GM23248 (cell line): Measurements from ENCODE around the gene RIOK1. TPM values are rescaled to one million over a fixed set of nuclear protein-coding genes. Genes with fewer than 3 reads are reported as not detected.
A peak's percentile ranks its signal among the peaks of the same experiment; 100 is the strongest.

Experiments
- DNase-seq: peaks from one replicate; pipeline ENCODE4 v3.0.0-alpha.2; 2015
- H2AFZ ChIP-seq: fragments of 200-600 bp; sonication (generic); 2 replicates; pipeline ENCODE4 v1.6.1; 2016; ENCODE audit warnings: antibody characterized with exemption
- H3F3A ChIP-seq: fragments of 200-600 bp; sonication (generic); 2 replicates; pipeline ENCODE4 v1.6.1; 2016; ENCODE audit warnings: mild to moderate bottlenecking, antibody characterized with exemption, mixed run types; ENCODE audit not compliant: insufficient read depth
- H3K27ac ChIP-seq: fragments of 200-600 bp; sonication (generic); 2 replicates; pipeline ENCODE4 v1.5.1; 2016; ENCODE audit warnings: mild to moderate bottlenecking
- H3K27me3 ChIP-seq: fragments of 200-600 bp; sonication (generic); replicated peaks from 2 replicates; pipeline ENCODE4 v1.6.1; 2016; ENCODE audit warnings: mild to moderate bottlenecking; ENCODE audit not compliant: insufficient read depth
- H3K36me3 ChIP-seq: fragments of 200-600 bp; sonication (generic); 2 replicates; pipeline ENCODE4 v1.6.1; 2016; ENCODE audit warnings: low read depth, mild to moderate bottlenecking
- H3K4me1 ChIP-seq: fragments of 200-600 bp; sonication (generic); 2 replicates; pipeline ENCODE4 v1.6.1; 2016; ENCODE audit warnings: mild to moderate bottlenecking; ENCODE audit not compliant: insufficient read depth
- H3K4me2 ChIP-seq: fragments of 200-600 bp; sonication (generic); one replicate; pipeline ENCODE4 v1.6.1; 2016; ENCODE audit warnings: mild to moderate bottlenecking; ENCODE audit not compliant: unreplicated experiment
- H3K4me3 ChIP-seq: fragments of 200-600 bp; sonication (generic); 2 replicates; pipeline ENCODE4 v1.5.1; 2016; ENCODE audit warnings: mild to moderate bottlenecking
- H3K79me2 ChIP-seq: fragments of 200-600 bp; sonication (generic); 2 replicates; pipeline ENCODE4 v1.6.1; 2016; ENCODE audit warnings: mild to moderate bottlenecking; ENCODE audit not compliant: insufficient read depth
- H3K9ac ChIP-seq: fragments of 200-600 bp; sonication (generic); 2 replicates; pipeline ENCODE4 v1.6.1; 2016; ENCODE audit warnings: mild to moderate bottlenecking
- H3K9me2 ChIP-seq: fragments of 200-600 bp; sonication (generic); 2 replicates; pipeline ENCODE4 v1.6.1; 2016; ENCODE audit warnings: mixed run types, mild to moderate bottlenecking, moderate library complexity; ENCODE audit not compliant: insufficient read depth
- H3K9me3 ChIP-seq: fragments of 200-600 bp; sonication (generic); one replicate; pipeline ENCODE4 v1.6.1; 2017; ENCODE audit warnings: low read depth
- H4K20me1 ChIP-seq: fragments of 200-600 bp; sonication (generic); 2 replicates; pipeline ENCODE4 v1.6.0; 2016; ENCODE audit not compliant: insufficient read depth
- EZH2 ChIP-seq: fragments of 200-600 bp; sonication (generic); IDR thresholded peaks from 2 replicates; pipeline ENCODE4 v1.6.1; 2018; ENCODE audit warnings: antibody characterized with exemption, mild to moderate bottlenecking; ENCODE audit not compliant: insufficient read depth, poor library complexity, severe bottlenecking
- EZH2phosphoT487 ChIP-seq: fragments of 200-600 bp; sonication (generic); IDR thresholded peaks from 2 replicates; pipeline ENCODE4 v1.6.1; 2018; ENCODE audit warnings: antibody characterized with exemption, moderate library complexity, mild to moderate bottlenecking, low read depth; ENCODE audit not compliant: insufficient read depth
- WGBS, 2 experiments: methylation state at CpG; one replicate each; pipeline ENCODE4 v1.1.6; 2015 to 2017; ENCODE audit warnings: low lambda C conversion rate in 2 of 2, low coverage in 1 of 2; ENCODE audit errors: missing lambda C conversion rate in 2 of 2; 5-methylcytosine and 5-hydroxymethylcytosine counted together
- in situ Hi-C: fragments of 300-500 bp; cut with MboI; formaldehyde crosslinking; loops from 2 replicates; pipeline ENCODE4 v1.15.0; 2020
- polyA plus RNA-seq: library from polyadenylated mRNA; unstranded; fragments of >200 nt; fragmentation: Nextera tagmentation; extraction: Ambion mirVana; gene quantifications from 2 replicates; pipeline ENCODE4 v1.2.1, GENCODE V29; 2016
- total RNA-seq: library from RNA; depleted of rRNA; stranded (reverse); fragments of >200 nt; shearing (Covaris generic); gene quantifications from 2 replicates; pipeline ENCODE4 v1.2.3, GENCODE V29; 2014; rRNA removed

RIOK1 gene
- total RNA-seq = 13.2 and 22.5 TPM in 2 replicates
- polyA plus RNA-seq = 22.4 and 26.4 TPM in 2 replicates

DNA sequence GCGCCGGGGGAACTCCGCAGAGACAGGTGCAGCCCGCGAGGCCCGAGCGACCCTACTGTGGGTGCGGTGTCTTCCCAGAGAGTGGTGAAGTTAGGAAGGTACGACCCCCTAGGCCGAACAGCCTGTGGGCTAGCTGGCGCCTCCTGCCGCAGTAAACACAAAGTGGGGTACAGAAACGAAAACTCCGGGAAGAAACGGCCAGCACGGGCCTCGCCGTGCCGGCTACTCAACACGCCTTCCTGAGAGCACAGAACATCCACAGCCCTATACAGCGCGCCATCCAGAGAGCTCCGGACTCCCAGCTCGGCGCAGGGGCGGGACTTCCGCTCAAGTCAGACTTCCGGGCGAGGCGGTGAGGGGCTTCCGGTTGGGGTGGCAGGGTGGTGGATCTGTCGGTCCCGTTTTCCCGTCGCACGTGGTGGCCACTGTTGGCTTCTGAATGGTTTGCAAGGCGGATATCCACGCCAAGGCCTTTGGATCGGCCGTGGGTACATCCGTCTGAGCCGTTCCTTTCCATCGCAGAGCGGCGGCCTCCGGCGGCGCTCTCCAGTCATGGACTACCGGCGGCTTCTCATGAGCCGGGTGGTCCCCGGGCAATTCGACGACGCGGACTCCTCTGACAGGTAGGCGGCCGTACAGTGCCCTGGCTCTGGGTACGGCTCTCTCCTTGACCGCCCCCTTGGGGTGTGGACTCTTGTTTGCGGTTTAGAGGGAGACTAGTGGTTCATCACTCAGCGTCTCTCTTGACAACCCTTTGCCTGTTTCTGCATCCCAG, at the start of gene RIOK1, which contains the start of gene CAGE1:
Gene RIOK1 (plus strand): TSS at position 358 of the 775 bp plus-strand sequence. CDS start 195 bp downstream, at position 553.
Gene CAGE1 (minus strand): TSS at position 292 of the 775 bp plus-strand sequence. CDS start 2,569 bp downstream, outside the sequence.
- Histone ChIP-seq H3F3A (peaks cover 21% of the 10 kb centered on the region), H4K20me1 (no peaks in the 10 kb centered on the region), H2AFZ (peak within 1 kb of the TSS; percentile 98), H3K36me3 (peaks cover 9% of the 10 kb centered on the region; the same call in 1 of the 2 replicates), H3K9me3 (no peaks in the 10 kb centered on the region), H3K4me2 (peak within 1 kb of the TSS; percentile 92), H3K9me2 (no peaks in the 10 kb centered on the region), H3K4me3 (peak within 1 kb of the TSS; percentile 89), H3K79me2 (peaks cover 52% of the 10 kb centered on the region), H3K27ac (peak within 1 kb of the TSS; percentile 88), H3K27me3 (no peaks in the 10 kb centered on the region), H3K9ac (peak within 1 kb of the TSS; percentile 87), H3K4me1 (peaks cover 25% of the 10 kb centered on the region)
- in situ Hi-C loops = no loop called here
- 1% methylated on average over 59 to 62 of the region's 62 CpGs for WGBS, 2 experiments
- DNase-seq = peak; percentile 99
- TF ChIP-seq EZH2phosphoT487 (no peak), EZH2 (no peak)

DNA sequence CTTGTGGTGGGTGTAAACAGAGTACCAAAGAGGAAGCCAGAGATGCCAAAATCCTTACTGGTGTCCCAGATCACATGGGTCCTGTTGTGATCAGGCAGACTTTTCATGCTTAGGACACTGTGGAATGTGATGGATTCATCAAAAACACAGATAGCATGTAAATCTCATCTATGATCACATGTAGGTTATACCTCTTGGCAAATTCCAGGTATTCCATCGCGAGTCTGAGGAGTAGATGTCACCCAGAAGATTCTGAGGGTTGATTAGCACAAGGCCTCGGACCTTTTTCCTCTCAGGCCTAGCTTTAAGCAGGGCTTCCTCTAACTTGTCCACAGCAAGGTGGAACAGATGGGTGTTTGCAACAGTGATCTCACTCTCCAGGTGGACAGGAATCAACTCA, 48.3 kb upstream of the RIOK1 start:
- Histone ChIP-seq H3K9me2 (0 out of 2 replicates have a peak, but pooled peaks cover 5% of the 10 kb centered on the region), H3K4me1 (no peaks in the 10 kb centered on the region), H3K9me3 (no peaks in the 10 kb centered on the region), H3K9ac (no peak overlapping the region), H3K36me3 (no peaks in the 10 kb centered on the region), H3K4me3 (no peak overlapping the region), H3K4me2 (no peak overlapping the region), H3F3A (no peaks in the 10 kb centered on the region), H4K20me1 (no peaks in the 10 kb centered on the region), H3K79me2 (no peaks in the 10 kb centered on the region), H3K27me3 (no peaks in the 10 kb centered on the region), H3K27ac (no peak overlapping the region), H2AFZ (no peak overlapping the region)
- in situ Hi-C loops = no loop called here
- TF ChIP-seq EZH2 (no peak), EZH2phosphoT487 (no peak)
- WGBS, 2 experiments = 58 to 64% methylated on average over 3 of the region's 3 CpGs
- no peak for DNase-seq

- WGBS, 2 experiments = 55 to 64% methylated on average over 9 of the region's 9 CpGs
- Histone ChIP-seq H3K4me1 (no peaks in the 10 kb centered on the region), H3F3A (no peaks in the 10 kb centered on the region), H3K4me2 (no peak overlapping the region), H3K27ac (no peak overlapping the region), H4K20me1 (no peaks in the 10 kb centered on the region), H2AFZ (no peak overlapping the region), H3K9me2 (0 out of 2 replicates have a peak, but pooled peaks cover 5% of the 10 kb centered on the region), H3K4me3 (no peak overlapping the region), H3K36me3 (no peaks in the 10 kb centered on the region), H3K9ac (no peak overlapping the region), H3K9me3 (no peaks in the 10 kb centered on the region), H3K27me3 (no peaks in the 10 kb centered on the region), H3K79me2 (no peaks in the 10 kb centered on the region)
- TF ChIP-seq EZH2phosphoT487 (no peak), EZH2 (no peak)
- DNase-seq = peak; percentile 50
- in situ Hi-C loops = no loop called here
These were observed 47.4 kb upstream of the RIOK1 start for GRCh38 chr6:7341989-7342742.
